GM11168 (cell line): ENCODE data around the gene FRK.
"Not testable (repeated sequence)": the region's sequence is repeated elsewhere in the genome, so short reads cannot be mapped to it uniquely, and the experiment has no call there.

Experiments
- in situ Hi-C: fragments of 300-500 bp; cut with MboI; formaldehyde crosslinking; loops from one replicate; pipeline ENCODE4 v1.12.0; 2022; ENCODE audit warnings: low sequenced_read_pairs; ENCODE audit not compliant: unreplicated experiment

Gene FRK

GRCh38 chr6:115960286-115960685, 100.4 kb downstream of the FRK start:
- in situ Hi-C loops, result not testable (repeated sequence)

GRCh38 chr6:115958958-115959357, 101.7 kb downstream of the FRK start:
- in situ Hi-C loops, result no loop called here

GRCh38 chr6:115954740-115955139, 106.0 kb downstream of the FRK start:
- in situ Hi-C loops, result no loop called here

- in situ Hi-C loops, result no loop called here
Observed at GRCh38 chr6:115948751-115949150, 111.9 kb downstream of the FRK start.

GRCh38 chr6:115947966-115948541, 112.6 kb downstream of the FRK start:
- in situ Hi-C loops, result no loop called here

GRCh38 chr6:115945812-115946211, 114.9 kb downstream of the FRK start:
- in situ Hi-C loops, result no loop called here

- in situ Hi-C loops, result no loop called here
Observed at GRCh38 chr6:115945306-115945705, 115.4 kb downstream of the FRK start.

GRCh38 chr6:115944829-115945228, 115.9 kb downstream of the FRK start:
- in situ Hi-C loops, result not testable (repeated sequence)

GRCh38 chr6:115937502-115937901, 123.2 kb downstream of the FRK start:
- in situ Hi-C loops, result not testable (repeated sequence)

- in situ Hi-C loops, result no loop called here
Observed at GRCh38 chr6:115935361-115935760, 125.3 kb downstream of the FRK start.

- in situ Hi-C loops, result no loop called here
Observed at GRCh38 chr6:115934829-115935228, 125.9 kb downstream of the FRK start.

GRCh38 chr6:115934145-115934544, 126.5 kb downstream of the FRK start:
- in situ Hi-C loops, result no loop called here

GRCh38 chr6:115932481-115932880, 128.2 kb downstream of the FRK start:
- in situ Hi-C loops, result no loop called here

- in situ Hi-C loops, result not testable (repeated sequence)
Observed at GRCh38 chr6:115928000-115928399, 132.7 kb downstream of the FRK start.

- in situ Hi-C loops, result no loop called here
Observed at GRCh38 chr6:115922971-115923370, 137.7 kb downstream of the FRK start.

- in situ Hi-C loops, result no loop called here
Observed at GRCh38 chr6:115914098-115914497, 146.6 kb downstream of the FRK start.

- in situ Hi-C loops, result no loop called here
Observed at GRCh38 chr6:115909923-115910546, 150.7 kb downstream of the FRK start.

- in situ Hi-C loops, result no loop called here
Observed at GRCh38 chr6:115908906-115909559, 151.7 kb downstream of the FRK start.

- in situ Hi-C loops, result no loop called here
Observed at GRCh38 chr6:115905471-115905870, 155.2 kb downstream of the FRK start.

- in situ Hi-C loops, result no loop called here
Observed at GRCh38 chr6:115902436-115902835, 158.3 kb downstream of the FRK start.

- in situ Hi-C loops, result no loop called here
Observed at GRCh38 chr6:115901896-115902295, 158.8 kb downstream of the FRK start.
